Erythroblast (primary cell): ENCODE results near the gene COQ8A.

Experiments
- DNase-seq, 2 experiments: peaks; one replicate each; lab custom pipeline; 2025; lab: John Stamatoyannopoulos, UW
- GATA1 ChIP-seq: IDR thresholded peaks from 2 replicates; pipeline ENCODE4 v1.6.1; 2011; ENCODE audit warnings: low read depth, mild to moderate bottlenecking, control low read depth, low read length, moderate library complexity
- POLR2A ChIP-seq: IDR thresholded peaks from 2 replicates; pipeline ENCODE4 v1.6.1; 2011; ENCODE audit warnings: mild to moderate bottlenecking, low read length

COQ8A gene

GRCh38 chr1:226964068-226964425, 24.0 kb downstream of the COQ8A start:
- TF ChIP-seq GATA1 (no peak), POLR2A (no peak)
- no peak for DNase-seq

GRCh38 chr1:226964611-226965486, 24.8 kb downstream of the COQ8A start:
- DNase-seq, result no peak
- no peak for TF ChIP-seq POLR2A

- TF ChIP-seq GATA1 (no peak), POLR2A (no peak)
- DNase-seq, result no peak
Observed at GRCh38 chr1:226965581-226966440, 25.7 kb downstream of the COQ8A start.

DNA sequence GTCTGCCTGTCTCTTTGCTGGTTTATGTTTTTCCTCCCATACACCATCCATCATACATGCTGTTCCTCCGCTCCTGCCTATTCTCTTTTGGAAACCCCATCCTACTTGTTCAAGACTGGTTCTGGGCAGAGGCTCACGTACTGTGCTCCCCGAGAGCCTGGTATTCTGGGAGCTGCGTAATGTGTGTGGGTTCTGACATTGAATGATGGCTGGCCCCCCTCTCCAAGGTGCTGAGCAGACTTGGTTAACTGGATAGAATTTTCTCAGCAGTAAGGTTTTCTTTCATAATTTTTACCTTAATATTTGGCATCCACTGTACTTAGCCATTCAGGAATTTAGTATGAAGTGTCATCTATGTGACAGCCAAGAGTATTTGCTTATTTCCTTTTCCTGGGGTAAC, 26.6 kb downstream of the COQ8A start:
- TF ChIP-seq POLR2A (no peak), GATA1 (no peak)
- no peak for DNase-seq

- TF ChIP-seq POLR2A (no peak), GATA1 (no peak)
- DNase-seq, result no peak
Observed at GRCh38 chr1:226967665-226968064, 27.6 kb downstream of the COQ8A start.

GRCh38 chr1:226971765-226972164, 31.7 kb downstream of the COQ8A start:
- no peak for TF ChIP-seq GATA1
- no peak for TF ChIP-seq POLR2A
- no peak for DNase-seq

- TF ChIP-seq POLR2A (no peak), GATA1 (no peak)
- DNase-seq, result no peak
Observed at GRCh38 chr1:226972931-226973330, 32.8 kb downstream of the COQ8A start.

DNA sequence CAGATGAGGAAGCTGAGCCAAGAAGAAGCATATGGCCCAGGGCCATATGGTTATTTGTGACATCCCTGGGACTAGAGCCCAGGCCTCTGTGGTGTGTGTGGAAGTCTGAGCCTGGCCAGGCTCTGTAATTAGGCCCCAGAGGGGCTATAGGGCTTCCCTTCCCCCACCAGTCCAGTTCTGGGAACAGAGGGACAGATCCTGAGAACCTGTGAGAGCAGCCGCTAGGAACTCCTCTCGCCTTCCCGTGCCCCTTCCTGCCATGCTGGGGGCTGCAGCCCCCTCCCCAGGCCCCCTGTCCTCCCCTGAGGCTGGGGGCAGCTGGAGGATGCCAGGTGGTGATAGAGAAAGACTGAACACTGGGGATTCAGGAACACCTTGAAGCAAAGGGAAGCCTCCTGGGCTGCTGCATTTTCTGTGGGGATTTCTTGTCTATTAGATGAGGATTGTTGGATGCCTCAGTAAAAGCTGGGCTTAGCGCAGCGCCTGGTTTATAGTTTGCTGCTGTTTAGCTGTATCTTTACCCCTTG, 33.3 kb downstream of the COQ8A start:
- no peak for TF ChIP-seq GATA1
- DNase-seq, result no peak

DNA sequence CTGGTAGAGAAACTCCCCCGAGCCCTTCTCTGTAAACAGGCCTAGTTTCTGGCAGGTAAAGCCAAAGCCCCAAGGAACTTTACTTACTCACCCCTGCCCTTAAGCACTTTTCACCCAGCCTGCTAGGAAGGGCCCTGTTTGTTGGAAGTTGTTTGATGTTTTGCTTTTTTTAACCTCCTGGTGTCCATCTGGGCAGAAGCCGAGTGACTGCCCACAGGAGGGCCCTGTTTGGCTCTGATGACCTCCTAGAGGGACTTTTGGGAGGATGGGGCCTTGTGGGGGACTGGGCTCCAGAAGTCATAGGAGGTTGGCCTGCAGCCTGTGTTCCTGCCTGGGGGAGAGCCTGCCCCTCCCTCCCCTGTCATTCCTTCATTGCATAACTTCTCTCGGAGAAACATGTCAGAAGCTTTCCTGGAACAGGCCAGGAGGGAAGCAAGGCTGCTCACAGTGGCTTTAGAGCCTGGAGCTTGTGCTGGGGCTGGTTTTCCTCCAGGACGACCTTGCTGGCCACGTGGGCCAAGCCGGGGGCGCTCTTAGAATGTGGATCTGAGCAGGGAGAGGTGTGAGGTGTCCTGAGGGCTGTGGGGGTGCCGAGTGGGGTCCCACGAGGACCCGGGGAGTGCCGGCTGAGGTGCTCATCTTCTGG, 33.9 kb downstream of the COQ8A start:
- TF ChIP-seq GATA1 (no peak), POLR2A (no peak)
- no peak for DNase-seq

DNA sequence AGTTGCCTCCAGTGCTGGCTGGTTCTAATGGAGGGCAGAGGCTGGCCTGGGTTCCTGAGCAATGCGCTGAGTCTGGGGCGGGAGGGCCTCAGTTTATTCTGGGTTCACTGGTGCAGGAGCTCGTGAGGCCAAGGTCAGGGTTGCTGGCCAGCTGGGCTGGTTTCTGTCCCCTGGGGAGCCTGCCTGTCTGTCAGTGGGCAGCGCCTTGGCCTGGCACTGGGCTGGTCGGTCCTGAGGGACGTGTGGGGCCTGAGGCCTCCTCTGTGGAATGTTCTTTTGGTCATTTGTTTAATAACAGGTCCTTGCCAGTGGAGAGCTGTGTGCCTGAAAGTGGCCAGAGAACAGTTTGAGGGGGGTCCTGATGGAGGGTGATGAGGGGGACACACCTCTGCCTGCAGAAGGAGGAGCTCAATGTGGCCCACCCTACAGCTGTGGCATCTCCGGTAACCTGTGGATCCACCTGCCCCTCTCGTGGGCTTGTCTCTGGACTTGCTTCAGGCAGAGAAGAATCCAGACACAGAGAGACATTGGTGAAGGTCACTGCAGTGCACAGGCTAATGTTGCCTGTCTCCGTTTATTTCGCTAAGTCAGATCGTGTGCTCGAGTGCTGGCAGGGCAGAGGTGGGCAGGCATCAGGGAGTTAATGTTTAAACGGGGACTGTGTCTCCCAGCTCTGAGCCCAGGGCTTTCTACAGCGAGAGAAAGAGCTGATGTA, 34.6 kb downstream of the COQ8A start:
- TF ChIP-seq GATA1 (no peak), POLR2A (no peak)
- DNase-seq, result no peak

GRCh38 chr1:226975259-226976250, 35.5 kb downstream of the COQ8A start:
- TF ChIP-seq GATA1 (no peak), POLR2A (no peak)
- DNase-seq, result no peak

DNA sequence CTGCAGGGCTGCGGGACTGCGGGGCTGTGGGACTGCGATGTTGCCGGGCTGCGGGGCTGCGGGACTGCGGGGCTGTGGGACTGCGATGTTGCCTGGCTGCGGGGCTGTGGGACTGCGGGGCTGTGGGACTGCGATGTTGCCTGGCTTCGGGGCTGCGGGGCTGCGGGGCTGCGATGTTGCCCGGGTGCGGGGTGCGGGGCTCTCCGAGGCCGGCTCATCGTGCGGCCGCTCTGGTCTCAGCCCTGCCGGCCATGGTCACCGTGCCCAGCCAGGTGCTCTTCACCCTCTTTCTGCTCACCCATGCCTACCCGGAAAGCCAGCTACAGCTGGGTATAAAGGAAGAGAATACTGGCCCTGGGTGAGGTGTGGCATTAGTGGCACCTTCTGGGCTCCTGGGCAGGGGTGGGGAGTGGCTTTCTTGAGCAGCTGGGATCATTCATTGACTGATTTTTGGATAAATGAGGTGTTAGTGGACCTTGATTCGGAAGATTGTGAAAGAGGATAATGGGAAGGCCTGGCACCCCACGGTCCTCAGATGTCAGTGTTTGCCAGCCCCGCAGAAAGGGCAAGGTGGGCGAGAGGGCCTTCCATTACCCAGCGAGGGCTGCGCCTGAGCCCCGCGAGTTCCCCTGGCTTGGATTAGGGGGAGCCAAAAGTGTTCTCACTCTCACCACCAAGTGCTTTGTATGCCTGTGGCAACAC, 36.3 kb downstream of the COQ8A start:
- DNase-seq, result no peak
- TF ChIP-seq GATA1 (no peak), POLR2A (no peak)
